ENCODE data around the gene FATE1.
A peak's percentile ranks its signal among the peaks of the same experiment; 100 is the strongest.

The FATE1 gene

GRCh38 chrX:151765026-151765425 is 49.2 kb downstream of the FATE1 start:
- Histone ChIP-seq H3K27ac (no peak overlapping the region), H3K4me3 (no peak overlapping the region)
- no peak for TF ChIP-seq CTCF (IDR thresholded peaks at IDR 0.05)
- peak; percentile 38 for DNase-seq (ENCODE audit: low spot score)

- TF ChIP-seq CTCF (IDR thresholded peaks at IDR 0.05): no peak
- Histone ChIP-seq H3K4me3 (no peak overlapping the region), H3K27ac (no peak overlapping the region)
- DNase-seq (ENCODE audit: low spot score): peak; percentile 16
Observed at GRCh38 chrX:151771726-151772125, 55.9 kb downstream of the FATE1 start.

Data from coronary artery (tissue), 2 donors.